Left lung (tissue), 10 donors: ENCODE data around the gene NOTCH1. TPM values are rescaled to one million over a fixed set of nuclear protein-coding genes. Genes with fewer than 3 reads are reported as not detected.

Source experiments
- ATAC-seq: fragments of 200-7000 bp; cut with Tn5 transposase; one replicate; pipeline ENCODE4 v1.9.1; 2020; ENCODE audit warnings: moderate library complexity
- DNase-seq, 4 donors: peaks; one replicate each; pipeline ENCODE4 v3.0.0-alpha.2; 2013 to 2020
- H3K27ac ChIP-seq, 2 donors: fragments of 200-600 bp; sonication (generic) in 1 of 2; one replicate each; pipeline versions ENCODE4 v1.5.0 to v1.8.0; 2020 to 2021
- H3K27me3 ChIP-seq, 2 donors: fragments of 200-600 bp; sonication (generic) in 1 of 2; one replicate each; pipeline versions ENCODE4 v1.5.0 to v1.8.0; 2020 to 2021
- H3K36me3 ChIP-seq, 2 donors: fragments of 200-600 bp; sonication (generic) in 1 of 2; one replicate each; pipeline versions ENCODE4 v1.5.0 to v1.8.0; 2020 to 2021
- H3K4me1 ChIP-seq, 2 donors: fragments of 200-600 bp; one replicate each; pipeline ENCODE4 v1.8.0; 2021
- H3K4me3 ChIP-seq, 2 donors: fragments of 200-600 bp; sonication (generic) in 1 of 2; one replicate each; pipeline versions ENCODE4 v1.5.0 to v1.8.0; 2020 to 2021; ENCODE audit warnings: mild to moderate bottlenecking in 1 of 2
- H3K9me3 ChIP-seq, 2 donors: fragments of 200-600 bp; sonication (generic) in 1 of 2; one replicate each; pipeline versions ENCODE4 v1.5.0 to v1.8.0; 2020 to 2021
- intact Hi-C, 2 donors: fragments of 100-400 bp; cut with DNase I; formaldehyde crosslinking; loops; one replicate each; pipeline versions ENCODE4 v1.11.2 to v1.14.2; 2022
- polyA plus RNA-seq, 6 donors: library from polyadenylated mRNA; unstranded; fragments of 120-200 nt; gene quantifications; one replicate each; pipeline ENCODE4 v1.2.1, GENCODE V29; 2013; ENCODE audit not compliant: insufficient read length in 6 of 6
- total RNA-seq, 2 donors: library from RNA; stranded (reverse); fragmentation: NEBNext Ultra II Directional; extraction: Animal tissue kit (Norgen Biotek cat#: 25700); gene quantifications; one replicate each; pipeline ENCODE4 v1.2.1, GENCODE V29; 2021
- TF ChIP-seq, protein P1 (sequence below), 2 donors: fragments of 200-600 bp; sonication (generic) in 1 of 2; IDR thresholded peaks; one replicate each; pipeline versions ENCODE4 v1.5.0 to v1.8.0; 2021; ENCODE audit warnings: antibody characterized with exemption in 2 of 2
- donor health status: DM: no; HTN: yes; CAD: no.
- donor health status: DM: no; HTN: no; CAD: no.

The NOTCH1 gene
- total and polyA plus RNA-seq, 8 donors = 21.7 to 102 (median 33.7) TPM

DNA sequence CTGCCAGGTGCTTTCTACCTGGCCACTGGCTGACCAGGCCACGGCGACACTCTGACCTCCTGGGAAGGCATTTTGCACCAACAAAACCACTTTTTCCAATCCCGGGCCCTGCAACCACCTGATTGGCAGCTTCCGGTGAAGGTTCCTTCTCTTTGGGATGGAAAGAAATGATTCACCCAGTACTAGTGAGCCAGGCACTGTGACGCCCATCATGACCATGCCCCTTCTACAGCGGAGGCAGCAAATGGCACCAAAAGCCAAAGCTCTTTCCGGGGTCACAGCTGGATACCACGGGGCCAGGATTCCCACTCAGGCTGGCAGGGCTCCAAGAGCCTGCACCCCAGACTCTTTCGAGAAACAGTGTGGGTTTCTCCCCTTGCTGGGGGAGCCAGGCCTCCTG is 4.7 kb downstream of the NOTCH1 start:
- Histone ChIP-seq H3K4me1 (peaks cover 32 to 85% of the 10 kb centered on the region in 2 donors), H3K27ac (peak overlapping the region; percentile 89 to 95), H3K36me3 (peaks cover 0 to 63% of the 10 kb centered on the region in 2 donors), H3K4me3 (peak overlapping the region in 1 of 2 donors; percentile 43), H3K9me3 (no peaks in the 10 kb centered on the region), H3K27me3 (no peaks in the 10 kb centered on the region)
- DNase-seq (no peak), ATAC-seq (no peak)
- TF ChIP-seq, protein P1, sequence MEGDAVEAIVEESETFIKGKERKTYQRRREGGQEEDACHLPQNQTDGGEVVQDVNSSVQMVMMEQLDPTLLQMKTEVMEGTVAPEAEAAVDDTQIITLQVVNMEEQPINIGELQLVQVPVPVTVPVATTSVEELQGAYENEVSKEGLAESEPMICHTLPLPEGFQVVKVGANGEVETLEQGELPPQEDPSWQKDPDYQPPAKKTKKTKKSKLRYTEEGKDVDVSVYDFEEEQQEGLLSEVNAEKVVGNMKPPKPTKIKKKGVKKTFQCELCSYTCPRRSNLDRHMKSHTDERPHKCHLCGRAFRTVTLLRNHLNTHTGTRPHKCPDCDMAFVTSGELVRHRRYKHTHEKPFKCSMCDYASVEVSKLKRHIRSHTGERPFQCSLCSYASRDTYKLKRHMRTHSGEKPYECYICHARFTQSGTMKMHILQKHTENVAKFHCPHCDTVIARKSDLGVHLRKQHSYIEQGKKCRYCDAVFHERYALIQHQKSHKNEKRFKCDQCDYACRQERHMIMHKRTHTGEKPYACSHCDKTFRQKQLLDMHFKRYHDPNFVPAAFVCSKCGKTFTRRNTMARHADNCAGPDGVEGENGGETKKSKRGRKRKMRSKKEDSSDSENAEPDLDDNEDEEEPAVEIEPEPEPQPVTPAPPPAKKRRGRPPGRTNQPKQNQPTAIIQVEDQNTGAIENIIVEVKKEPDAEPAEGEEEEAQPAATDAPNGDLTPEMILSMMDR (IDR thresholded peaks at IDR 0.05) = no peak
- intact Hi-C loops = loop anchor here in 1 of 2 donors (10.0 kb wide), 1 partner anchor 74 kb away; no protein-coding TSS in a partner anchor

DNA sequence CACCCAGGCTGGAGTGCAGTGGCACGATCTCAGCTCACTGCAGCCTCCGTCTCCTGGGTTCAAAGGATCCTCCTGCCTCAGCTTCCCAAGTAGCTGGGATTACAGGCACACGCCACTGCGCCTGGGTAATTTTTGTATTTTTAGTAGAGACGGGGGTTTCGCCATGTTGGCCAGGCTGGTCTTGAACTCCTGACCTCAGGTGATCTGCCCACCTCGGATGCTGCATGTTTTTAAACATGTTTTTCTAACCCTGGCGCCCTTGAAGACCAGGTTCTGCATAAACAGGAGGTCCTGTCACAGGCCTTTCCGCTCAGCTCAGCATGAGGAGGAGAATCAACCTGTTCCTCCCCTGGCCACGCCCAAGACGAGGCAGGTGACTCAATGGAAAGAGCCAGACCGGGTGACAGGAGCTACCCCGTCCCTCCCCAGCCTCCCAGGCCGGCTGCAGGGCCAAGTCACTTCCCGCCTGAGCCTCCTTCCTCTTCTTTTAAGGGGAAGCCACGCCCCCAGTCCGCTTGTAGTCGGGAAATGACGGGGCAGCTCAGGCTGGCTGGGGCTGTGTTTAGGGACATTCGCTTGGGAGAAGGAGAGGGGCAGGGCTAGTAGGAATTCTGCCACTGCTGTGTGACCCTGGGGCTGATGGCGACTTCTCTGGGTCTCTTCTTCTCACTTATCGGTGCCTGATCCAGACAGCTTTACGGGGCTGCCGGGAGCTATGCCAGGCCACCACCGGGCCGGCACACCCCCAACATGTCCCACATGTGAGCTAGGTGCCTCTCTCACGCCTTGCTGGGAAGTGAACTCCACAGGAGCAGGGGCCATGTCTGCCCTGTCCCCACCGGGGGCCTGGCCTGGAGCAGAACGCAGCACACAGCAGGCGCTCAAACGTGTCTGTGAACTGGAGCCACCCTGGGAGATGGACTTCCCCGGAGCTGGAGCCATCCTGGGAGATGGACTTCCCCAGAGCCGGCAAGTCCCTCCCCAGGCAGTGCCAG is 6.1 kb downstream of the NOTCH1 start:
- TF ChIP-seq, protein P1 (IDR thresholded peaks at IDR 0.05) = no peak
- DNase-seq (peak in 3 of 4 donors; percentile 66 to 99 (median 98)), ATAC-seq (peak; percentile 89)
- peak overlapping the region; percentile 89 to 95 for H3K27ac ChIP-seq
- no peaks in the 10 kb centered on the region for H3K9me3 ChIP-seq
- H3K36me3 ChIP-seq = peaks cover 0 to 63% of the 10 kb centered on the region in 2 donors
- intact Hi-C loops = loop anchor here in 1 of 2 donors (10.0 kb wide), 1 partner anchor 75 kb away; no protein-coding TSS in a partner anchor
- H3K4me1 ChIP-seq = peaks cover 32 to 93% of the 10 kb centered on the region in 2 donors
- H3K4me3 ChIP-seq = peak overlapping the region in 1 of 2 donors; percentile 43
- no peaks in the 10 kb centered on the region for H3K27me3 ChIP-seq

DNA sequence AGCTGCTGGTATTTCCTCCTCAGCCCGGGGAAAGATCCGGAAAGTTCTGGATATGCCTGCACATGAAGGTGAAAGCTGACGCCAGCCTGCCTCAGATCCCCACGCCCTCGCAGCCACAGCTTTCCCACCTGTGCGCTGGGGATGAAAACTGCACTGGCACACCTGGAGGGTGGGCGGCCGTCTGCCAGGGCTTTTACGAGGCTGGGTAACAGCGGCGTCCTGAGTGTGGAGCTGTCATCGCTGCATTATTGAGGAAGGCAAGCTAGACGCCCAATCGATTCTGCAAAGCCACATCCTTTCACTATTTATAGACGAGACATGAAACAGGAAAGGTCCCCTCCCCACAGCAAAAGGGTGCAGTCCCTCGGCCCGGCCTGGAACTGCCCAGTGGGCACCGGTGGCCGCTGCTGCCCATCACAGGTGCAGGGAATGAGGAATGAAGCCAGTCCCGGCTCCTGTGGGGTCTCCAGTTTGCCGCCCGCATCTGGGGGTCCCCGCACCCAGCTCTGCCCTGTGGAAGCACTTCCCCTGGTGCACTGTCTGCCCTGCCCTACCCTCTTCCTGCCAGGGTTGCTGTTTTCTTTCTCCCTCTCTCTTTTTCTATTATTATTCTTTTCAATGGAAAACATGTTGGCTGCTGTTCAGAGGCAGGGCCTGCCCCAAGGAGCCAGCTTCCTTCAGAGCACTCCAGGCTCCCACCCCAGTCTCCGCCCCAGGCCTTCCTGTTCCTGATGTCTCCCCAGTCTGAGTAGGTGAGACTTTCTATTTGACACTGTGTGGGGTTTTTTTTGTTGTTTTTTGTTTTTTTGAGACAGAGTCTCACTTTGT is 7.0 kb downstream of the NOTCH1 start:
- intact Hi-C loops = no loop called here
- DNase-seq = no peak
- Histone ChIP-seq H3K36me3 (peaks cover 0 to 60% of the 10 kb centered on the region in 2 donors), H3K27me3 (no peaks in the 10 kb centered on the region), H3K9me3 (no peaks in the 10 kb centered on the region), H3K27ac (peak overlapping the region; percentile 89 to 95), H3K4me1 (peaks cover 33 to 92% of the 10 kb centered on the region in 2 donors), H3K4me3 (peak overlapping the region in 1 of 2 donors; percentile 43)
- ATAC-seq = peak; percentile 46
- TF ChIP-seq, protein P1 (IDR thresholded peaks at IDR 0.05) = no peak

DNA sequence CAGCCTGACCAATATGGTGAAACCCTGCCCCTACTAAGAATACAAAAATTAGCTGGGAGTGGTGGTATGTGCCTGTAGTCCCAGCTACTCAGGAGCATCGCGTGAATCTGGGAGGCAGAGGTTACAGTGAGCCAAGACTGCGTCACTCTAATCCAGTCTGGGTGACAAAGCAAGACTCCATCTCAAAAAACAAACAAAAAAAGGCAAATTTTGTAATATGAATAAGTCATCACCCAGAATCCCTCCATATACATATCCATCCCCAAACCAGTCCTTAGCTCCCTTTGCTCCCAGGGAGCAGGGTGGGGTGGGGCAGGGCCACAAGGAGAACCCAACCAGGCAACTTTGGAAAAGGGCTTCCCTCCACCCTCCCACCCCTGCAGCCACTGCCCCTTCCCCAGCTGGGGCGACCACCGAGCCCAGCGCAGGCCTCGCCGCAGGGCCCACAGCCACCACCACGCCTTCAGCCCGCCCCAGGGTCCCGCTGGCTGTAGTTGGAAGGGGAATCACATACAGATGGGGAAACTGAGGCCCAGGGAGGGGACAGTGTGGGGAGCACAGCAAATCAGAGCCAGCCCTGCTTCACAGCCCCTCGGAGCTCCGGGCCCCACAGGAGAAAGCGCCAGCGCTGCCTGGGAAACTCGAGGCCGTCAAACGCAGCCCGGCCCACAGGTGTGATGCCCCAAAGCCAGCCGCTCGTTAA is 7.8 kb downstream of the NOTCH1 start:
- peaks cover 0 to 57% of the 10 kb centered on the region in 2 donors for H3K36me3 ChIP-seq
- H3K27me3 ChIP-seq = no peaks in the 10 kb centered on the region
- no peaks in the 10 kb centered on the region for H3K9me3 ChIP-seq
- TF ChIP-seq, protein P1 (IDR thresholded peaks at IDR 0.05) = no peak
- peaks cover 35 to 92% of the 10 kb centered on the region in 2 donors for H3K4me1 ChIP-seq
- DNase-seq (no peak), ATAC-seq (no peak)
- H3K27ac ChIP-seq = peak overlapping the region; percentile 89 to 95
- peak overlapping the region in 1 of 2 donors; percentile 43 for H3K4me3 ChIP-seq
- intact Hi-C loops = no loop called here
